ENCODE results near the gene JCAD. TPM values are rescaled to one million over a fixed set of nuclear protein-coding genes. Genes with fewer than 3 reads are reported as not detected.
"Not testable (repeated sequence)": the region's sequence is repeated elsewhere in the genome, so short reads cannot be mapped to it uniquely, and the experiment has no call there.

The JCAD gene
- total RNA-seq = 100 to 1,000 TPM in 1 of 2 donors, 10 to 100 TPM in 1; 94.8 to 113 TPM
- long read RNA-seq, donor 1, full-length matches to known transcripts = 3 of 23 reads
- long read RNA-seq, donor 1, partial matches to known transcripts = 8 of 23 reads
- long read RNA-seq, donor 1, other reads (novel, unspliced or antisense) = 12 of 23 reads
- long read RNA-seq, donor 2, partial matches to known transcripts = 12 of 38 reads
- long read RNA-seq, donor 2, other reads (novel, unspliced or antisense) = 26 of 38 reads

- DNase-seq (ENCODE audit: low spot score) = peak; percentile 92
- intact Hi-C loops (cut with DNase I) = loop anchor here in 1 of 2 donors (5.0 kb wide), 1 partner anchor 123 kb away; no protein-coding TSS in a partner anchor
Observed at GRCh38 chr10:30059209-30060107, at the start of gene JCAD. Gene JCAD, minus strand, starts transcription at chr10:30059586. Its CDS starts 11,774 bp downstream, at chr10:30047812.

GRCh38 chr10:30106987-30107386 lies 47.6 kb upstream of the JCAD start:
- intact Hi-C loops (cut with DNase I) = no loop called here
- DNase-seq (ENCODE audit: low spot score) = no peak

- no peak for DNase-seq (ENCODE audit: low spot score)
- intact Hi-C loops (cut with DNase I) = no loop called here
Observed at GRCh38 chr10:30103595-30104320, 44.4 kb upstream of the JCAD start.

GRCh38 chr10:30099706-30100105 lies 40.3 kb upstream of the JCAD start:
- intact Hi-C loops (cut with DNase I) = not testable (repeated sequence)

GRCh38 chr10:30099101-30099500 lies 39.7 kb upstream of the JCAD start:
- intact Hi-C loops (cut with DNase I) = no loop called here
- DNase-seq (ENCODE audit: low spot score) = no peak

More at GRCh38 chr10:30099706-30100105, 40.3 kb upstream of the JCAD start:
- DNase-seq (ENCODE audit: low spot score) = not testable (repeated sequence)

- no peak for DNase-seq (ENCODE audit: low spot score)
- intact Hi-C loops (cut with DNase I) = no loop called here
Observed at GRCh38 chr10:30098629-30099028, 39.2 kb upstream of the JCAD start.

- DNase-seq (ENCODE audit: low spot score) = no peak
Observed at GRCh38 chr10:30096564-30096963, 37.2 kb upstream of the JCAD start.

GRCh38 chr10:30095631-30096422 lies 36.4 kb upstream of the JCAD start:
- intact Hi-C loops (cut with DNase I) = no loop called here
- DNase-seq (ENCODE audit: low spot score) = no peak

More at GRCh38 chr10:30096564-30096963, 37.2 kb upstream of the JCAD start:
- intact Hi-C loops (cut with DNase I) = no loop called here

- intact Hi-C loops (cut with DNase I) = no loop called here
- no peak for DNase-seq (ENCODE audit: low spot score)
Observed at GRCh38 chr10:30094601-30095000, 35.2 kb upstream of the JCAD start.

- no peak for DNase-seq (ENCODE audit: low spot score)
- intact Hi-C loops (cut with DNase I) = no loop called here
Observed at GRCh38 chr10:30093303-30093950, 34.0 kb upstream of the JCAD start.

GRCh38 chr10:30092151-30092790 lies 32.9 kb upstream of the JCAD start:
- no peak for DNase-seq (ENCODE audit: low spot score)
- intact Hi-C loops (cut with DNase I) = no loop called here

GRCh38 chr10:30091136-30091535 lies 31.8 kb upstream of the JCAD start:
- DNase-seq (ENCODE audit: low spot score) = no peak
- intact Hi-C loops (cut with DNase I) = no loop called here

- no peak for DNase-seq (ENCODE audit: low spot score)
- intact Hi-C loops (cut with DNase I) = no loop called here
Observed at GRCh38 chr10:30088178-30088577, 28.8 kb upstream of the JCAD start.

GRCh38 chr10:30083934-30084333 lies 24.5 kb upstream of the JCAD start:
- DNase-seq (ENCODE audit: low spot score) = no peak
- intact Hi-C loops (cut with DNase I) = no loop called here

- intact Hi-C loops (cut with DNase I) = no loop called here
Observed at GRCh38 chr10:30081182-30081581, 21.8 kb upstream of the JCAD start.

GRCh38 chr10:30080161-30080560 lies 20.8 kb upstream of the JCAD start:
- DNase-seq (ENCODE audit: low spot score) = no peak
- intact Hi-C loops (cut with DNase I) = no loop called here

More at GRCh38 chr10:30081182-30081581, 21.8 kb upstream of the JCAD start:
- DNase-seq (ENCODE audit: low spot score) = no peak

GRCh38 chr10:30079408-30079807 lies 20.0 kb upstream of the JCAD start:
- DNase-seq (ENCODE audit: low spot score) = no peak
- intact Hi-C loops (cut with DNase I) = no loop called here

GRCh38 chr10:30075481-30075880 lies 16.1 kb upstream of the JCAD start:
- intact Hi-C loops (cut with DNase I) = no loop called here
- no peak for DNase-seq (ENCODE audit: low spot score)

Measured in posterior vena cava (tissue), 2 donors.